Hepatocyte (in vitro differentiated cells): ENCODE measurements around the gene FBH1.

Source experiments
- CTCF ChIP-seq: fragments of 200-600 bp; sonication (generic); IDR thresholded peaks from 2 replicates; pipeline ENCODE4 v1.5.1; 2016; ENCODE audit warnings: antibody characterized with exemption, mild to moderate bottlenecking; ENCODE audit not compliant: poor library complexity
- EZH2 ChIP-seq: fragments of 200-600 bp; sonication (generic); IDR thresholded peaks from 2 replicates; pipeline ENCODE4 v1.6.1; 2016; ENCODE audit warnings: antibody characterized with exemption, mild to moderate bottlenecking, borderline replicate concordance

- TF ChIP-seq CTCF (no peak), EZH2 (no peak)
Measured at GRCh38 chr10:5891009-5891408, 966 bp downstream of the FBH1 start.
